Suprapubic skin (tissue), 3 donors: ENCODE measurements around the gene TBC1D2B.

Experiments
- EP300 ChIP-seq: sonication (generic); formaldehyde crosslinking; IDR thresholded peaks from one replicate; pipeline ENCODE4 v1.6.1; 2017; ENCODE audit warnings: antibody characterized with exemption
- POLR2A ChIP-seq, 2 donors: fragments of 450-650 bp; IDR thresholded peaks; one replicate each; pipeline ENCODE4 v1.6.1; 2017; ENCODE audit warnings: antibody characterized with exemption in 2 of 2, mild to moderate bottlenecking in 2 of 2, moderate library complexity in 2 of 2
- TF ChIP-seq, protein P1 (sequence below), 2 donors: fragments of 200-600 bp in 1 of 2; fragments of 450-650 bp in 1 of 2; sonication (generic) in 1 of 2; IDR thresholded peaks; one replicate each; pipeline ENCODE4 v1.5.1; 2016 to 2019; ENCODE audit warnings: antibody characterized with exemption in 2 of 2, mild to moderate bottlenecking in 1 of 2, moderate library complexity in 1 of 2

DNA sequence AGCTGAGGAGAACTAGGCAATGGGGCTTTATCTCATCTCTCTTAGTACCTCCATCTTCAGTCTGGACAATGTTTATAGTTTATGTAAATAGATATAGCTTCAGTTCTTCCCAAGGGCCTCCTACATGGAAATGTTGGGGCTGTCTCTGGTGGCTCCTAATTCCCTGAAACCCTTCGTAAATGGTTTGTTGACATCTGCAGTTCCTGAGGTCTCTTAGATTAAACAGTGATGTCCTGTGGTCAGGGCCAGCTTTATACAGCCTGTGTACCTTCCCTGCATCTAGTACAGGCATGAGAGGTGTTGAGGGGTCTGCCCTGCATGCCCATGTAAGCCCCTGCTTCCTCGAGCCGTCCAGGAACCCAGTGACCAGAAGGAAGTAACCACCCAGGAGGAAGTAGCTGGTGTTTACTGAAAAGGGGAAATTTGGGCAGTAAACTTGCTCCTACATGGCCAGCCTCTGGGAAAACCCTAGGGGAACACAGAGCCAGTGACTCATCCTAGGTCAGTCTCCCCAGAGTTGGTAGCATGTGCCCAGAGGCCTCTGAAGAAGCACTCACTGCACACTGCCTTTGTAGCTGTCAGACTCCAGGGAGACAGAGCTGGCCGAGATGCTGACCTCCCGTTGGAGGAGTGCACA, 4.7 kb upstream of the TBC1D2B start:
- TF ChIP-seq POLR2A (IDR thresholded peaks at IDR 0.05) (no peak), EP300 (no peak)
- TF ChIP-seq, protein P1, sequence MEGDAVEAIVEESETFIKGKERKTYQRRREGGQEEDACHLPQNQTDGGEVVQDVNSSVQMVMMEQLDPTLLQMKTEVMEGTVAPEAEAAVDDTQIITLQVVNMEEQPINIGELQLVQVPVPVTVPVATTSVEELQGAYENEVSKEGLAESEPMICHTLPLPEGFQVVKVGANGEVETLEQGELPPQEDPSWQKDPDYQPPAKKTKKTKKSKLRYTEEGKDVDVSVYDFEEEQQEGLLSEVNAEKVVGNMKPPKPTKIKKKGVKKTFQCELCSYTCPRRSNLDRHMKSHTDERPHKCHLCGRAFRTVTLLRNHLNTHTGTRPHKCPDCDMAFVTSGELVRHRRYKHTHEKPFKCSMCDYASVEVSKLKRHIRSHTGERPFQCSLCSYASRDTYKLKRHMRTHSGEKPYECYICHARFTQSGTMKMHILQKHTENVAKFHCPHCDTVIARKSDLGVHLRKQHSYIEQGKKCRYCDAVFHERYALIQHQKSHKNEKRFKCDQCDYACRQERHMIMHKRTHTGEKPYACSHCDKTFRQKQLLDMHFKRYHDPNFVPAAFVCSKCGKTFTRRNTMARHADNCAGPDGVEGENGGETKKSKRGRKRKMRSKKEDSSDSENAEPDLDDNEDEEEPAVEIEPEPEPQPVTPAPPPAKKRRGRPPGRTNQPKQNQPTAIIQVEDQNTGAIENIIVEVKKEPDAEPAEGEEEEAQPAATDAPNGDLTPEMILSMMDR (IDR thresholded peaks at IDR 0.05) = no peak
